GM19043 (cell line): Measurements from ENCODE around the gene ADAMTS7.
"Not testable (repeated sequence)": the region's sequence is repeated elsewhere in the genome, so short reads cannot be mapped to it uniquely, and the experiment has no call there.

ENCODE experiments used
- ATAC-seq: cut with Tn5 transposase; IDR thresholded peaks from one replicate; pipeline ENCODE4 v1.9.1; 2021; ENCODE audit warnings: low read depth; ENCODE audit not compliant: unreplicated experiment

The ADAMTS7 gene

GRCh38 chr15:78732634-78733033 lies 78.6 kb downstream of the ADAMTS7 start:
- no peak for ATAC-seq

GRCh38 chr15:78730955-78731354 lies 80.3 kb downstream of the ADAMTS7 start:
- ATAC-seq, result no peak

- not testable (repeated sequence) for ATAC-seq
Measured at GRCh38 chr15:78728427-78728826, 82.8 kb downstream of the ADAMTS7 start.

GRCh38 chr15:78727561-78727960 lies 83.7 kb downstream of the ADAMTS7 start:
- ATAC-seq, result no peak

GRCh38 chr15:78726870-78727551 lies 84.3 kb downstream of the ADAMTS7 start:
- no peak for ATAC-seq

GRCh38 chr15:78719819-78720450 lies 91.3 kb downstream of the ADAMTS7 start:
- not testable (repeated sequence) for ATAC-seq

- no peak for ATAC-seq
Measured at GRCh38 chr15:78718837-78719236, 92.4 kb downstream of the ADAMTS7 start.

- no peak for ATAC-seq
Measured at GRCh38 chr15:78717956-78718656, 93.2 kb downstream of the ADAMTS7 start.

- no peak for ATAC-seq
Measured at GRCh38 chr15:78716651-78717050, 94.6 kb downstream of the ADAMTS7 start.

- no peak for ATAC-seq
Measured at GRCh38 chr15:78715930-78716329, 95.3 kb downstream of the ADAMTS7 start.

GRCh38 chr15:78715434-78715833 lies 95.8 kb downstream of the ADAMTS7 start:
- ATAC-seq, result no peak

- no peak for ATAC-seq
Measured at GRCh38 chr15:78714890-78715289, 96.4 kb downstream of the ADAMTS7 start.

- no peak for ATAC-seq
Measured at GRCh38 chr15:78712797-78713515, 98.3 kb downstream of the ADAMTS7 start.

- ATAC-seq, result no peak
Measured at GRCh38 chr15:78711638-78712037, 99.6 kb downstream of the ADAMTS7 start.

GRCh38 chr15:78709263-78709882 lies 101.9 kb downstream of the ADAMTS7 start:
- ATAC-seq, result no peak
